Mononuclear cell (primary cell): ENCODE measurements around the gene KDM4B. TPM values are rescaled to one million over a fixed set of nuclear protein-coding genes. Genes with fewer than 3 reads are reported as not detected.

ENCODE experiments used
- H3K27me3 ChIP-seq: 2 replicates; pipeline ENCODE4 v1.6.0; 2011; ENCODE audit warnings: low read length, control low read depth; ENCODE audit not compliant: insufficient read depth
- H3K4me1 ChIP-seq: 2 replicates; pipeline ENCODE4 v1.5.1; 2011; ENCODE audit warnings: mild to moderate bottlenecking, low read length, control low read depth; ENCODE audit not compliant: insufficient read depth
- H3K4me3 ChIP-seq: 2 replicates; pipeline ENCODE4 v1.5.1; 2011; ENCODE audit warnings: mild to moderate bottlenecking, low read length, moderate library complexity
- H3K9me3 ChIP-seq: 2 replicates; pipeline ENCODE4 v1.5.1; 2011; ENCODE audit warnings: low read depth, mild to moderate bottlenecking, control low read depth, low read length
- total RNA-seq: library from RNA; depleted of rRNA; stranded (reverse); fragments of >200 nt; gene quantifications from one replicate; pipeline ENCODE4 v1.2.3, GENCODE V29; 2012

Gene KDM4B
- total RNA-seq, 1 donor, result 17.9 TPM

GRCh38 chr19:5136073-5136855, 167.4 kb downstream of the KDM4B start:
- H3K4me1 ChIP-seq, result peaks cover 40% of the 10 kb centered on the region
- H3K9me3 ChIP-seq, result no peaks in the 10 kb centered on the region
- no peaks in the 10 kb centered on the region for H3K27me3 ChIP-seq
- no peak overlapping the region for H3K4me3 ChIP-seq

DNA sequence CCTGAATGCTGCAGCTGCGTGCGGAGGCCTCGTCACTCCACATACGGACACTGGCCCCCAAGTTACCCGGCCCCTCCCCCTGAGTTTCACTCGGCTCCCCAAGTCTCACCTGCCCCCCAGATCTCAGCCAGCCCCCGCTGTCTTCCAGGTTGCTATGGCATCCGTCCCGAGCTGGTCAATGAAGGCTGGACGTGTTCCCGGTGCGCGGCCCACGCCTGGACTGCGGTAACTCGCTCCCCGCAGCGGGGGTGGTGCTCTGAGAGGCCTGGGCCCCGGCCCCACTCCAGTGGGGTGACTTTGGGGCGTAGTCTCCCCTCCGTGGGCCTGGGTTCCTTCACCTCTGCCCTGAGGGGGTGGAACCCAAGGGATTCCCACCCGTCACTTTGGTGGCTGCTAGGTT, 168.2 kb downstream of the KDM4B start:
- no peaks in the 10 kb centered on the region for H3K9me3 ChIP-seq
- H3K27me3 ChIP-seq, result no peaks in the 10 kb centered on the region
- peaks cover 40% of the 10 kb centered on the region for H3K4me1 ChIP-seq
- no peak overlapping the region for H3K4me3 ChIP-seq

GRCh38 chr19:5137571-5138124, 168.7 kb downstream of the KDM4B start:
- no peaks in the 10 kb centered on the region for H3K9me3 ChIP-seq
- H3K27me3 ChIP-seq, result no peaks in the 10 kb centered on the region
- H3K4me3 ChIP-seq, result no peak overlapping the region
- peaks cover 37% of the 10 kb centered on the region for H3K4me1 ChIP-seq

GRCh38 chr19:5138606-5139582, 170.0 kb downstream of the KDM4B start:
- no peaks in the 10 kb centered on the region for H3K9me3 ChIP-seq
- H3K27me3 ChIP-seq, result no peaks in the 10 kb centered on the region
- H3K4me1 ChIP-seq, result peaks cover 40% of the 10 kb centered on the region
- H3K4me3 ChIP-seq, result no peak overlapping the region

DNA sequence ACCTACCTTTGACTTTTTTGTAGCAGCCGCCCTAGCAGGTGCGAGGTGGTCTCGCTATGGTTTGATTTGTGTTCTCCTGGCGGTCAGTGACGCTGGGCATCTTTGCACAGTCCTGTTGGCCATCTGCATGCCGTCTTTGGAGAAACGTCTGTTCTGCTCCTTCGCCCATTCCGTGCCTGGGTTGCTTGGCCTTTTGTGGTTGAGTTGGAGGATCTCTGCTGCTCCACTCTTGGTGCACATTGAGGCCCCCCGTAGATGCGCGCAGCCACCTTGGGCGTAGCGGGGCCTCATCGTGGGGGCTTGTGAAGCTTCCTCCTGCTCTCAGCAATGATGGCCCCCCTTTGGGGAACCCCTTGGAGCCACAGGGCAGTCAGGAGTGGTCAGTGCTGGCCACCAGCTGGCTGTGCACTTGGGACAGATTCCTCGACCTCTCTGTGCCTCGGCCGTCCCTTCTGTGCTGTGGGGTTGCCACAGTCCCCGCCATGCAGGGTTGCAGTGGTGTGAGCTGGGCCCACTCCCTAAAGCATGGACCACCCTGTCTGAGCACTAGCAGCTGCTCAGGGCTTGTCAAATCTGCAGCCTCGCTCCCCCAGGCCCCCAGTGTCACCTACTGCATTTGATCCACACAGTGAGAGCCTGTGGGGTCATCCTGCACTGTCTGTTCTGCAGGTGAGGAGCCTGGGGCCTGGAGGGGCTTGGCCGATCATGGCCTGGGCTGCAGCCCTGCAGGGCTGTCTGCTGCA, 170.8 kb downstream of the KDM4B start:
- Histone ChIP-seq H3K4me1 (peaks cover 40% of the 10 kb centered on the region), H3K27me3 (no peaks in the 10 kb centered on the region), H3K4me3 (no peak overlapping the region), H3K9me3 (no peaks in the 10 kb centered on the region)

GRCh38 chr19:5141129-5141849, 172.4 kb downstream of the KDM4B start:
- no peaks in the 10 kb centered on the region for H3K9me3 ChIP-seq
- H3K4me1 ChIP-seq, result peaks cover 40% of the 10 kb centered on the region
- H3K4me3 ChIP-seq, result no peak overlapping the region
- no peaks in the 10 kb centered on the region for H3K27me3 ChIP-seq

- Histone ChIP-seq H3K9me3 (no peaks in the 10 kb centered on the region), H3K4me3 (no peak overlapping the region), H3K4me1 (peaks cover 40% of the 10 kb centered on the region), H3K27me3 (no peaks in the 10 kb centered on the region)
These were observed 173.2 kb downstream of the KDM4B start for GRCh38 chr19:5141850-5142724.

DNA sequence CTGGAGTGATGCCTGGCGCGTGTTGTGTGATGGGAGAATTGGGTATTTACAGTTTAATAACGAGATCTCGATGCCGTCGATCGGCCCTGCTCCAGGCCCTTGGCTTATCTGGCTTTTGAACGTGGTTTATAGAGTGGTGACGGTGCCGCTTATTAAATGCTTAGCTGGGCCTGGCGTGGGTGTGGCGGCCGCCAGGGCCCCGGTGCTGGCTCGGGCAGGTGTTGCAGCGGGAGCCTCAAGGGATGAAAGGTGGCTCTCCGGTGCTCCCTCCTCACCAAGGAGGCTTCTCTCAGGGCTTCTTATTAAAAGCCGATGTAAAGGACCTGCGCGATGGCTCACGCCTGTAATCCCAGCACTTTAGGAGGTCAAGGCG, 173.8 kb downstream of the KDM4B start:
- Histone ChIP-seq H3K9me3 (no peaks in the 10 kb centered on the region), H3K4me1 (peaks cover 40% of the 10 kb centered on the region), H3K27me3 (no peaks in the 10 kb centered on the region), H3K4me3 (no peak overlapping the region)

DNA sequence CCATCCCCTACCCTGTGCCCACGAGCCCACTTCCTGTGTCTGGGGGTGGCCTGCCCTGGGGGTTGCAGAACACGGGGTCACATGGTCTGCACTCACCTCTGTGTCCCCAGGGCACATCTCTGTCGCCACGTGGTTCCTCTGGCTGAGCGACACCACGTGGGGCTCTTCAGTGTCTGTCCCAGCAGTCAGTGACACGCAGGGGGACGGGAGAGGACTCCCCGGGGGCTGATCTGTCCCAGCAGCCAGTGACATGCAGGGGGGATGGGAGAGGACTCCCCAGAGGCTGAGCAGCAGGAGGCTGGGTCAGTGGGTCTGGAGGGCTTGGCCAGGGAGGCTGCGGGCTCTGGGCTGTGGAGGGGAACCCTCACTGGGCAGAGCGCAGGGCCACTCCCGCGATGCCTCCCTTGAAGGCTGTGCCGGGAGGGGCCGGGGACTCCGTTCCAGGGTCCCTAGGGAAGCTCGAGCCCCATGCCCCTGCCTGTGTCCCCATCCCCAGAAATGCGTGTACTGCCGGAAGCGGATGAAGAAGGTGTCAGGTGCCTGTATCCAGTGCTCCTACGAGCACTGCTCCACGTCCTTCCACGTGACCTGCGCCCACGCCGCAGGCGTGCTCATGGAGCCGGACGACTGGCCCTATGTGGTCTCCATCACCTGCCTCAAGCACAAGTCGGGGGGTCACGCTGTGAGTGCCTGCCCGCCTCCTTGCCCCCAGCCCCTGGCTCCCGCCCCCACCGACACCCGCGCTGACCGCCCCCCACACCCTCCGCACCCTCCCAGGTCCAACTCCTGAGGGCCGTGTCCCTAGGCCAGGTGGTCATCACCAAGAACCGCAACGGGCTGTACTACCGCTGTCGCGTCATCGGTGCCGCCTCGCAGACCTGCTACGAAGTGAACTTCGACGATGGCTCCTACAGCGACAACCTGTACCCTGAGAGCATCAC, 174.8 kb downstream of the KDM4B start:
- Histone ChIP-seq H3K4me3 (no peak overlapping the region), H3K27me3 (no peaks in the 10 kb centered on the region), H3K4me1 (peaks cover 30% of the 10 kb centered on the region), H3K9me3 (no peaks in the 10 kb centered on the region)

- H3K27me3 ChIP-seq, result no peaks in the 10 kb centered on the region
- H3K4me3 ChIP-seq, result no peak overlapping the region
- peaks cover 20% of the 10 kb centered on the region for H3K4me1 ChIP-seq
- no peaks in the 10 kb centered on the region for H3K9me3 ChIP-seq
These were observed 175.7 kb downstream of the KDM4B start for GRCh38 chr19:5144545-5145179.

DNA sequence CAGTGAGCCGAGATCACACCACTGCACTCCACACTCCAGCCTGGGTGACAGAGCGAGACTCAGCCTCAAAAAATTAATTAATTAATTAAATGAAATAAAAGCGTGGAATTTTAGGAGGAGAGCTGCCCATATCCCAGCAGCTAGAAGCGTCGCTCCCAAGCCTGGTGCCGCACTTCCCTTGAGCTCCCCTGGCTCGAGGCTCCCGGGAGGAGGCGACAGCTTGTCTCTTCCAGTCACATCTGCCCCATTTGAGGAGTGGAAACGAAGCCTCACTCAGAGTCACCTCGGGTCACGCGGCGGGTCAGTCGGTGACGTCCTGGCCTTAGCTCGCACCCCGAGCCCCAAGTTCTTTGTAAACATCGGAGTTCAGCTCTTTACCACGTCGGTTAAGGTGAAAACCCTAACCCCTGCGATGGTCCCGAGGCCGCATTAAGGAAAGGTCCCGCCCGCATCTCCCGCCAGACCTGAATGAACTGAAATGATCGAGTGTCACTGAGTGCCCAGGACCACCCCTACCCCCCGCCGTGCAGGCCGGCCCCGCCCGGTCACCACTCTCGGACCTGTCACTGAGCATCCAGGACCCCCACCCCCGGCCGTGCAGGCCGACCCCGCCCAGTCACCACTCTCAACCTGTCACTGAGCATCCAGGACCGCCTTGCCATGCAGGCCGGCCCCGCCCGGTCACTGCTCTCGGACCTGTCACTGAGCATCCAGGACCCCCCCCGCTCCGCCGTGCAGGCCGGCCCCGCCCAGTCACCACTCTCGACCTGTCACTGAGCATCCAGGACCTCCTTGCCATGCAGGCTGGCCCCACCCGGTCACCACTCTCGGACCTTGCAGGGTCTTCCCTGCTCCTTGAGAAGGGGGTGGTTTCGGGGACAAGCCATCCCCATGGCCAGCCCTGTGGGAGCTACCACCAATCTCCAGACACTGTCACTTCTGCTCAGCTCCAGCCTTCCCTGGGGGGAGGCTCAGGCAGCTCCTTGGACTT, 176.9 kb downstream of the KDM4B start:
- Histone ChIP-seq H3K9me3 (no peaks in the 10 kb centered on the region), H3K27me3 (no peaks in the 10 kb centered on the region), H3K4me3 (no peak overlapping the region), H3K4me1 (peaks cover 9% of the 10 kb centered on the region)
